Measurements from ENCODE around the gene EML6.

- TF ChIP-seq POLR2AphosphoS5 (IDR thresholded peaks at IDR 0.05) (no peak), CTCF (IDR thresholded peaks at IDR 0.05) (no peak)
Measured at GRCh38 chr2:55000341-55000740, 276.9 kb downstream of the EML6 start.

Measured in gastroesophageal sphincter (tissue), 3 donors.